Measurements from ENCODE around the gene KLHL29.

KLHL29 gene

GRCh38 chr2:23695890-23696751 lies 311.1 kb downstream of the KLHL29 start:
- TF ChIP-seq POLR2AphosphoS5 (IDR thresholded peaks at IDR 0.05; ENCODE audit: low read depth, low read length) (no peak), SIN3A (IDR thresholded peaks at IDR 0.05; ENCODE audit: borderline replicate concordance, insufficient read depth, low read length) (no peak), TAF1 (IDR thresholded peaks at IDR 0.05; ENCODE audit: borderline replicate concordance, insufficient read depth, low read length) (no peak), FOXP2 (optimal IDR thresholded peaks at IDR 0.05; ENCODE audit: borderline replicate concordance, extremely low read depth, extremely low read length, insufficient read depth) (no peak)
- TF ChIP-seq, protein P1, sequence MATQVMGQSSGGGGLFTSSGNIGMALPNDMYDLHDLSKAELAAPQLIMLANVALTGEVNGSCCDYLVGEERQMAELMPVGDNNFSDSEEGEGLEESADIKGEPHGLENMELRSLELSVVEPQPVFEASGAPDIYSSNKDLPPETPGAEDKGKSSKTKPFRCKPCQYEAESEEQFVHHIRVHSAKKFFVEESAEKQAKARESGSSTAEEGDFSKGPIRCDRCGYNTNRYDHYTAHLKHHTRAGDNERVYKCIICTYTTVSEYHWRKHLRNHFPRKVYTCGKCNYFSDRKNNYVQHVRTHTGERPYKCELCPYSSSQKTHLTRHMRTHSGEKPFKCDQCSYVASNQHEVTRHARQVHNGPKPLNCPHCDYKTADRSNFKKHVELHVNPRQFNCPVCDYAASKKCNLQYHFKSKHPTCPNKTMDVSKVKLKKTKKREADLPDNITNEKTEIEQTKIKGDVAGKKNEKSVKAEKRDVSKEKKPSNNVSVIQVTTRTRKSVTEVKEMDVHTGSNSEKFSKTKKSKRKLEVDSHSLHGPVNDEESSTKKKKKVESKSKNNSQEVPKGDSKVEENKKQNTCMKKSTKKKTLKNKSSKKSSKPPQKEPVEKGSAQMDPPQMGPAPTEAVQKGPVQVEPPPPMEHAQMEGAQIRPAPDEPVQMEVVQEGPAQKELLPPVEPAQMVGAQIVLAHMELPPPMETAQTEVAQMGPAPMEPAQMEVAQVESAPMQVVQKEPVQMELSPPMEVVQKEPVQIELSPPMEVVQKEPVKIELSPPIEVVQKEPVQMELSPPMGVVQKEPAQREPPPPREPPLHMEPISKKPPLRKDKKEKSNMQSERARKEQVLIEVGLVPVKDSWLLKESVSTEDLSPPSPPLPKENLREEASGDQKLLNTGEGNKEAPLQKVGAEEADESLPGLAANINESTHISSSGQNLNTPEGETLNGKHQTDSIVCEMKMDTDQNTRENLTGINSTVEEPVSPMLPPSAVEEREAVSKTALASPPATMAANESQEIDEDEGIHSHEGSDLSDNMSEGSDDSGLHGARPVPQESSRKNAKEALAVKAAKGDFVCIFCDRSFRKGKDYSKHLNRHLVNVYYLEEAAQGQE (IDR thresholded peaks at IDR 0.05; ENCODE audit: insufficient read depth in 1 of 2, low read depth in 2 of 2, low read length in 2 of 2), result no peak

- TF ChIP-seq, protein P1 (IDR thresholded peaks at IDR 0.05; ENCODE audit: insufficient read depth in 1 of 2, low read depth in 2 of 2, low read length in 2 of 2), result no peak
- TF ChIP-seq FOXP2 (optimal IDR thresholded peaks at IDR 0.05; ENCODE audit: borderline replicate concordance, extremely low read depth, extremely low read length, insufficient read depth) (no peak), SIN3A (IDR thresholded peaks at IDR 0.05; ENCODE audit: borderline replicate concordance, insufficient read depth, low read length) (no peak), POLR2AphosphoS5 (IDR thresholded peaks at IDR 0.05; ENCODE audit: low read depth, low read length) (no peak), TAF1 (IDR thresholded peaks at IDR 0.05; ENCODE audit: borderline replicate concordance, insufficient read depth, low read length) (no peak)
These were observed 311.7 kb downstream of the KLHL29 start for GRCh38 chr2:23696752-23697045.

DNA sequence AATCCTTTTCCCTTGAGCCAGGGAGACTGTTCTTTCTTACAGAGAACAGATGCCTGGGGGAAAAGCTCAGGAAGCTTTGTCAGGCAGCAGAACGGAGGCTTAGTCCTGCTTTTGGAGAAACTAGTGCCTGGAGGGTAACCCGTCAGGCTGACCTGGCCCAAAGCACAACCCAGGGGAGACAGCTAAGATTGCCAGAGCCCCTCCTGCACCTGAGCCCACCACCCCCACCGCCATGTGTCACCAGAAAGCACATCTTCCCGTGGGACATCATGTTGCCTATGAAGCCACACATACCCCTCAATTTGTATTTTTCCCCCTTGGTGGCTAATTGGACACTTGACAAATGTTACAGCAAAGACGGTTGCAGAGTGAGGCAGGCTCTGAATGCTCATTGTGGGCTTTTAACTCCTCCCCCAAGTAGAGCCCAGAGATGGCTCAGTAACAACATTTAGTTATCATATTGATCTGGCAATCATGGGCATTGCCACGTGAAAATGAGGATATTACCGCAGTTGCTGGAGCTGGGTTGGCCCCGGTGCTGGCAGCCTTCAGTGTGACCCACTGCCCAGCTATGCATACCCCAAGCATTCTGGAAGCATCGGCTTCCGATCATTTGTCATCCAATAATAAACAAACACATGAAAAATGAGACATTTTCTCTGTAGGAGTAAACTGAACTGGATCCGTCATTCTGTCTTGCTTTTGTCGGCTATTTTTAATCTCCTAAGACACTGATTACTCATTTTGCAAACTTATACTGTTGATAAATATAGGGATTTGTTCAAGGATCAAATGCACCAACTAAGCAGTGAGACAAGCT lies 312.5 kb downstream of the KLHL29 start:
- TF ChIP-seq FOXP2 (optimal IDR thresholded peaks at IDR 0.05; ENCODE audit: borderline replicate concordance, extremely low read depth, extremely low read length, insufficient read depth), result no peak
- TF ChIP-seq SIN3A (IDR thresholded peaks at IDR 0.05; ENCODE audit: borderline replicate concordance, insufficient read depth, low read length), result no peak
- no peak for TF ChIP-seq TAF1 (IDR thresholded peaks at IDR 0.05; ENCODE audit: borderline replicate concordance, insufficient read depth, low read length)
- no peak for TF ChIP-seq POLR2AphosphoS5 (IDR thresholded peaks at IDR 0.05; ENCODE audit: low read depth, low read length)
- TF ChIP-seq, protein P1 (IDR thresholded peaks at IDR 0.05; ENCODE audit: insufficient read depth in 1 of 2, low read depth in 2 of 2, low read length in 2 of 2), result no peak

DNA sequence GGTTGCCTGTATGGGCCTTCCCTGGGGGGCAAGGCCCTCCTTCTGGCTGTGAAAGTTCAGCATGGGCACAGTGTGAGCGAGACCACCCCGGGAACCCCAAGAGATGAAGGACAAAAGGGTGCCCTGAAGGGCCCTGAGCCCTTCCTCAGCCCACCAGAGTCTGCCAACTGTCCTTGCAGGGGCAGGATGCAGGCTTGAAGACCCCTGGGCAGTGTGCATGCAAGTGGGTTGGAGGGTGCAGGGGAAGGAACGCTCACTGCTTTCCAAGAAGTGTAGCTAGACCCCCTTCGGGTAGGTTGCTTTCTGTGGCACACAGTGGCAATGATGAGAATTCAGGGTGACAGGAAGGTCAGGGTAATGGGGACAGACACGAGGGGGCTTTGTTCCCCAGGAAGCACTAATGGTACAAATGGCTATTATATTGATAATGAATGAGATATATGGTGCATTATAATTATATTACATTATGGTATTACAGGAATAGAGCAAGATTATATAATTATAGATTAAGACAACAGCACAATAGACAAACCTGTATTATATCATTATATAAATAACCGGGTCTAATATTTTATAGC lies 313.2 kb downstream of the KLHL29 start:
- no peak for TF ChIP-seq POLR2AphosphoS5 (IDR thresholded peaks at IDR 0.05; ENCODE audit: low read depth, low read length)
- TF ChIP-seq FOXP2 (optimal IDR thresholded peaks at IDR 0.05; ENCODE audit: borderline replicate concordance, extremely low read depth, extremely low read length, insufficient read depth), result no peak
- no peak for TF ChIP-seq SIN3A (IDR thresholded peaks at IDR 0.05; ENCODE audit: borderline replicate concordance, insufficient read depth, low read length)
- no peak for TF ChIP-seq TAF1 (IDR thresholded peaks at IDR 0.05; ENCODE audit: borderline replicate concordance, insufficient read depth, low read length)
